Upper lobe of left lung (tissue), 6 donors: Measurements from ENCODE around the gene FHOD3. TPM values are rescaled to one million over a fixed set of nuclear protein-coding genes. Genes with fewer than 3 reads are reported as not detected.

ENCODE experiments used
- ATAC-seq, 2 donors: fragments of 200-7000 bp; cut with Tn5 transposase; one replicate each; pipeline ENCODE4 v1.9.1; 2022; ENCODE audit warnings: mild to moderate bottlenecking in 2 of 2, moderate library complexity in 2 of 2; ENCODE audit not compliant: low FRiP score in 2 of 2
- DNase-seq, 2 donors: peaks; one replicate each; pipeline ENCODE4 v3.0.0-alpha.2; 2019 to 2020
- H3K27ac ChIP-seq, 4 donors: fragments of 200-600 bp; sonication (generic); one replicate each; pipeline ENCODE4 v1.5.1; 2016 to 2019
- H3K27me3 ChIP-seq, 4 donors: fragments of 200-600 bp; sonication (generic); one replicate each; pipeline ENCODE4 v1.5.1; 2017 to 2019
- H3K36me3 ChIP-seq, 4 donors: fragments of 200-600 bp; sonication (generic); one replicate each; pipeline ENCODE4 v1.5.1; 2016 to 2019
- H3K4me1 ChIP-seq, 4 donors: fragments of 200-600 bp; sonication (generic); one replicate each; pipeline ENCODE4 v1.5.1; 2018 to 2019
- H3K4me3 ChIP-seq, 4 donors: fragments of 200-600 bp; sonication (generic); one replicate each; pipeline ENCODE4 v1.5.1; 2017 to 2019; ENCODE audit warnings: mild to moderate bottlenecking in 2 of 4, moderate library complexity in 1 of 4
- H3K9me3 ChIP-seq, 4 donors: fragments of 200-600 bp; sonication (generic); one replicate each; pipeline ENCODE4 v1.5.1; 2018 to 2019
- EP300 ChIP-seq, 4 donors: sonication (generic); formaldehyde crosslinking; IDR thresholded peaks; one replicate each; pipeline ENCODE4 v1.5.1; 2017; ENCODE audit warnings: antibody characterized with exemption in 4 of 4, control low read depth in 2 of 4
- POLR2A ChIP-seq, 4 donors: fragments of 450-650 bp; IDR thresholded peaks; one replicate each; pipeline ENCODE4 v1.5.1; 2016 to 2017; ENCODE audit warnings: antibody characterized with exemption in 4 of 4, mild to moderate bottlenecking in 2 of 4
- POLR2AphosphoS5 ChIP-seq, 2 donors: sonication (generic); formaldehyde crosslinking; IDR thresholded peaks; one replicate each; pipeline ENCODE4 v1.5.1; 2017; ENCODE audit warnings: antibody characterized with exemption in 2 of 2
- WGBS, 2 donors: methylation state at CpG; one replicate each; pipeline ENCODE4 v1.1.5; 2017 to 2018; 5-methylcytosine and 5-hydroxymethylcytosine counted together
- total RNA-seq, 6 donors: library from RNA; depleted of rRNA in 4 of 6; stranded (reverse); fragments of >200 nt in 4 of 6; gene quantifications; one replicate each; pipeline versions ENCODE4 v1.1.0 to v1.2.1, GENCODE V29; 2016 to 2021
- TF ChIP-seq, protein P1 (sequence below), 6 experiments: fragments of 450-650 bp in 4 of 6; fragments of 200-600 bp in 2 of 6; sonication (generic) in 2 of 6; IDR thresholded peaks; one replicate each; pipeline ENCODE4 v1.5.1; 2016 to 2019; ENCODE audit warnings: antibody characterized with exemption in 6 of 6
- donor health status: DM: no; HTN: no; CAD: no; lungs with moderate emphysema.
- donor health status: DM: no; HTN: yes; CAD: no; lungs with severe emphysema.

Gene FHOD3
- total RNA-seq, 6 donors from 2014 or later, result 0.40 to 4.8 (median 2.8) TPM

DNA sequence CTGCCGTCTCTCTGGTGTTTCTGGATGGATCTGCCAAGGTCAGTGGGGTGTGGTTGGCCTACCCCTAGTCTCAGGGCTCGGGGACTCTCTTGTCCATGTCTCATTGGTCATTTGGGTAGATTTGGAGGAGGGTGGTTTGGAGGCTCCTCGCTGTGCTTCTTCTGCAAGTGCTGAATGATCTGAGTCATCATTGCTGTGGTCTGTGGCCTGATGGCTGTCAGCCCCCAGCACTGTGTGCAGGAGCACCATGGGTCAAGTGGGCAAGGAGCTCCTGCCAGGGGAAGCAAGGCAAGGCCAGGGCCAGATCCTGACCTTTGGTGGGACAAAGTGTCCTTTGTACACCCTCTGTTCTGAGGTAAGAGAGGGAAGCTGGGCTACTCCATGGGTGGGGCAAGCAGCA, 221.8 kb downstream of the FHOD3 start:
- Histone ChIP-seq H3K9me3 (no peaks in the 10 kb centered on the region), H3K4me3 (no peak overlapping the region), H3K27me3 (no peaks in the 10 kb centered on the region), H3K4me1 (no peaks in the 10 kb centered on the region), H3K27ac (no peak overlapping the region), H3K36me3 (no peaks in the 10 kb centered on the region)
- no peak for DNase-seq
- peak in 1 of 2 donors; percentile 22 for ATAC-seq
- WGBS, 2 donors, result 76 to 80% methylated on average over 2 to 3 of the region's 3 CpGs
- TF ChIP-seq, protein P1, sequence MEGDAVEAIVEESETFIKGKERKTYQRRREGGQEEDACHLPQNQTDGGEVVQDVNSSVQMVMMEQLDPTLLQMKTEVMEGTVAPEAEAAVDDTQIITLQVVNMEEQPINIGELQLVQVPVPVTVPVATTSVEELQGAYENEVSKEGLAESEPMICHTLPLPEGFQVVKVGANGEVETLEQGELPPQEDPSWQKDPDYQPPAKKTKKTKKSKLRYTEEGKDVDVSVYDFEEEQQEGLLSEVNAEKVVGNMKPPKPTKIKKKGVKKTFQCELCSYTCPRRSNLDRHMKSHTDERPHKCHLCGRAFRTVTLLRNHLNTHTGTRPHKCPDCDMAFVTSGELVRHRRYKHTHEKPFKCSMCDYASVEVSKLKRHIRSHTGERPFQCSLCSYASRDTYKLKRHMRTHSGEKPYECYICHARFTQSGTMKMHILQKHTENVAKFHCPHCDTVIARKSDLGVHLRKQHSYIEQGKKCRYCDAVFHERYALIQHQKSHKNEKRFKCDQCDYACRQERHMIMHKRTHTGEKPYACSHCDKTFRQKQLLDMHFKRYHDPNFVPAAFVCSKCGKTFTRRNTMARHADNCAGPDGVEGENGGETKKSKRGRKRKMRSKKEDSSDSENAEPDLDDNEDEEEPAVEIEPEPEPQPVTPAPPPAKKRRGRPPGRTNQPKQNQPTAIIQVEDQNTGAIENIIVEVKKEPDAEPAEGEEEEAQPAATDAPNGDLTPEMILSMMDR (IDR thresholded peaks at IDR 0.05), result no peak
- TF ChIP-seq EP300 (IDR thresholded peaks at IDR 0.05), result no peak

DNA sequence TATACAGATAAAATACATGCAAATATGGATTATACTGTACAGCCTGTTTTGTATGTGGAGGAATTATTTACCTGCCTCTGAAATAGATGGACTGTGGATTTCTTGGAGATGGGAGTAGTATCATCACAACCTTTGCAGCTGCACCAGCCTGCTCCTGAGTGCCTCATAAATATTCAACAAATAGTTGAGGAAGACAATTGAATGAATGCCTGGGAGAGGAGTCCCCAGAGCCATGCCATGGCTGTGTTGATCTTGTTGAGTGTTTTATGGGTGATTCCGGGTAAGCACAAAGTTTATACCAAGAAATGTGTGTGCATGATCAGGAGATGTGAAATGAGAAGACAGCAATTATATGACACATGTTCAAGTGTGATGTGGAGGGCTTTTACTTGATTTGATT, 225.0 kb downstream of the FHOD3 start:
- H3K36me3 ChIP-seq, result no peaks in the 10 kb centered on the region
- no peaks in the 10 kb centered on the region for H3K9me3 ChIP-seq
- H3K4me1 ChIP-seq, result no peaks in the 10 kb centered on the region
- TF ChIP-seq POLR2A (IDR thresholded peaks at IDR 0.05), result no peak
- H3K27ac ChIP-seq, result no peak overlapping the region
- no peaks in the 10 kb centered on the region for H3K27me3 ChIP-seq
- no peak overlapping the region for H3K4me3 ChIP-seq
- 86 to 87% methylated on average over 1 of the region's 1 CpG for WGBS, 2 donors
- DNase-seq, result no peak
- ATAC-seq, result no peak

DNA sequence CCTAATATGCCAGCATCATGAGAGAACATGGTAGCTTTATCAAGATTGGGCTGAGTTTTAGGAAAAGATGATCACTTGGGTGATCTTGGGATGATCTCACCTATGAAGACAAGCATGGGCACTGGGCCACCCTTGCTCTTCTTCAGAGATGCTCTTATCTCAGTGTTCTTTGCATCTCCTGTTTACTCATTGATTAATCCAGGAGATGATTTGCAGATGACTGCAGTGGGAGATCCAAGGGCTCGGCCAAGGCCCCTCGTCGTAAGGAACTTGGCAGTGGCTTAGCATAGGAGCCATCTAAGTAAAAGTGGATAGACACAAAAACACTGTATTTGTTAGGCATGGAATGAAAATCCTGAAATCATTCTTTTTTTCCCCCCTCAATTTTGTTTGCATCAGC, 228.4 kb downstream of the FHOD3 start:
- Histone ChIP-seq H3K27ac (no peak overlapping the region), H3K4me1 (no peaks in the 10 kb centered on the region)
- DNase-seq, result no peak

DNA sequence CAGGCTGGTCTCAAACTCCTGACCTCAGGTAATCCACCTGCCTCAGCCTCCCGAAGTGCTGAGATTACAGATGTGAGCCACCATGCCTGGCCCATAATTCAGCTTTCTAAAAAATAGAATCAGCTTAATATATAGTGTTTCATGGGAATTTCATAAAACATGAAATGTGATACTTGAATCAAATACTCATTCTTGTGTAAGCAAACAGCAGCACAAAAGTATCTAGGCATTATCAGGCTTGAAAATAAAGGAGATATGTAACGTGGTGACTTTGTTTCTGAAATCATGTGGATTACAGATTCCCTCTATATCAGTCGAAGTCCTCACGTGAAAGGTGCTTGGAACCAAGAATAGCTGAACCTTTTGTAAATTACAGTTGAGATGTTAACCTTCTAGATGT, 229.1 kb downstream of the FHOD3 start:
- H3K4me1 ChIP-seq, result no peaks in the 10 kb centered on the region
- DNase-seq, result no peak
- H3K4me3 ChIP-seq, result no peak overlapping the region
- H3K9me3 ChIP-seq, result no peaks in the 10 kb centered on the region
- no peak for ATAC-seq
- no peaks in the 10 kb centered on the region for H3K36me3 ChIP-seq
- no peaks in the 10 kb centered on the region for H3K27me3 ChIP-seq
- TF ChIP-seq, protein P1 (IDR thresholded peaks at IDR 0.05), result no peak
- TF ChIP-seq EP300 (IDR thresholded peaks at IDR 0.05), result no peak
- TF ChIP-seq POLR2A (IDR thresholded peaks at IDR 0.05), result no peak
- TF ChIP-seq POLR2AphosphoS5 (IDR thresholded peaks at IDR 0.05), result no peak
- H3K27ac ChIP-seq, result no peak overlapping the region
- WGBS, 2 donors, result 73 to 80% methylated on average over 4 of the region's 4 CpGs

More for the DNA sequence above, 228.4 kb downstream of the FHOD3 start:
- WGBS, 2 donors, result 90 to 97% methylated on average over 3 of the region's 3 CpGs
- no peaks in the 10 kb centered on the region for H3K36me3 ChIP-seq
- no peaks in the 10 kb centered on the region for H3K9me3 ChIP-seq
- no peaks in the 10 kb centered on the region for H3K27me3 ChIP-seq
- ATAC-seq, result no peak
- TF ChIP-seq POLR2AphosphoS5 (IDR thresholded peaks at IDR 0.05) (no peak), EP300 (IDR thresholded peaks at IDR 0.05) (no peak), POLR2A (IDR thresholded peaks at IDR 0.05) (no peak)
- TF ChIP-seq, protein P1 (IDR thresholded peaks at IDR 0.05), result no peak
- H3K4me3 ChIP-seq, result no peak overlapping the region

DNA sequence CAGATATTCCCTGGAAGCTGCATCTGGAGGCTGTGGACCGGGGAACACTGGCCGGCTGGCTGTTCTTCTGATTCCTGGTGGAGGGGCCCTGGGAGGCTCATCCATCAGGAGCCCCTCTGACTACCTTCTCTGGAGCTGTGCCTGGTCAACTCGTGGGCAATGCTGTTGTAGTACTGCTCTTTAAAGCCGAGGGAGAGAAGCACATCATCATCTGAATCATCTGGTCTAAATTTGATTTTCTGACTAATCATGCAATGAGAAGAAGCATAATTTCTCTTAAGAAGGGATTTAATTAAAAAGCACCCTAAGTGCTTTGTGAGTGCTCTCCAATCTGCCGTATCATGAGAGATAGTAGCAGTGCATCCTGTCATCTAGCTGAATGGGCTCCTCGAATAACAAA, 229.5 kb downstream of the FHOD3 start:
- no peaks in the 10 kb centered on the region for H3K36me3 ChIP-seq
- 80 to 86% methylated on average over 6 of the region's 6 CpGs for WGBS, 2 donors
- ATAC-seq, result no peak
- H3K4me1 ChIP-seq, result no peaks in the 10 kb centered on the region
- H3K27me3 ChIP-seq, result no peaks in the 10 kb centered on the region
- no peak overlapping the region for H3K27ac ChIP-seq
- TF ChIP-seq POLR2A (IDR thresholded peaks at IDR 0.05) (no peak), POLR2AphosphoS5 (IDR thresholded peaks at IDR 0.05) (no peak), EP300 (IDR thresholded peaks at IDR 0.05) (no peak)
- TF ChIP-seq, protein P1 (IDR thresholded peaks at IDR 0.05), result no peak
- no peak overlapping the region for H3K4me3 ChIP-seq
- H3K9me3 ChIP-seq, result no peaks in the 10 kb centered on the region
- no peak for DNase-seq
